Neural cell (in vitro differentiated cells): ENCODE results near the gene PPP1R13B. TPM values are rescaled to one million over a fixed set of nuclear protein-coding genes. Genes with fewer than 3 reads are reported as not detected.

ENCODE experiments used
- H2AFZ ChIP-seq: fragments of 200-600, 300-800 bp; sonication (generic), shearing (Covaris generic); 2 replicates; pipeline ENCODE4 v1.6.0; 2014; ENCODE audit warnings: low read depth, mild to moderate bottlenecking, antibody characterized with exemption, low read length, moderate library complexity
- H3F3A ChIP-seq: fragments of 200-600 bp; shearing (Covaris generic); 2 replicates; pipeline ENCODE4 v1.6.1; 2016; ENCODE audit warnings: mild to moderate bottlenecking, moderate library complexity, mixed read lengths, antibody characterized with exemption, low read length; ENCODE audit not compliant: insufficient read depth, poor library complexity, severe bottlenecking
- H3K27ac ChIP-seq: fragments of 200-600, 300-800 bp; sonication (generic), shearing (Covaris generic); 2 replicates; pipeline ENCODE4 v1.5.1; 2014; ENCODE audit warnings: mild to moderate bottlenecking, low read length, moderate library complexity
- H3K27me3 ChIP-seq: fragments of 300-800, 200-600 bp; sonication (generic), shearing (Covaris generic); 2 replicates; pipeline ENCODE4 v1.6.0; 2014; ENCODE audit warnings: mild to moderate bottlenecking, low read depth, low read length, moderate library complexity; ENCODE audit not compliant: insufficient read depth
- H3K36me3 ChIP-seq: fragments of 300-800, 200-600 bp; sonication (generic), shearing (Covaris generic); 2 replicates; pipeline ENCODE4 v1.5.1; 2014; ENCODE audit warnings: mild to moderate bottlenecking, antibody characterized with exemption, low read length, moderate library complexity; ENCODE audit not compliant: insufficient read depth
- H3K4me2 ChIP-seq: fragments of 300-800, 200-600 bp; sonication (generic), shearing (Covaris generic); 2 replicates; pipeline ENCODE4 v1.6.0; 2014; ENCODE audit warnings: mild to moderate bottlenecking, low read length
- H3K4me3 ChIP-seq: fragments of 300-800, 200-600 bp; sonication (generic), shearing (Covaris generic); 2 replicates; pipeline ENCODE4 v1.5.1; 2014; ENCODE audit warnings: mild to moderate bottlenecking, low read length, moderate library complexity
- H3K79me2 ChIP-seq: fragments of 200-600 bp; shearing (Covaris generic); replicated peaks from 2 replicates; pipeline ENCODE4 v1.6.0; 2014; ENCODE audit warnings: mild to moderate bottlenecking, low read length, moderate library complexity; ENCODE audit not compliant: insufficient read depth
- H3K9ac ChIP-seq: fragments of 300-800, 200-600 bp; sonication (generic), shearing (Covaris generic); 2 replicates; pipeline ENCODE4 v1.6.1; 2016; ENCODE audit warnings: mild to moderate bottlenecking, low read length, mixed read lengths
- H3K9me2 ChIP-seq: fragments of 200-600 bp; shearing (Covaris generic); 2 replicates; pipeline ENCODE4 v1.6.1; 2016; ENCODE audit warnings: mild to moderate bottlenecking, low read length, mixed read lengths; ENCODE audit not compliant: insufficient read depth
- H3K9me3 ChIP-seq: fragments of 200-600, 300-800 bp; sonication (generic), shearing (Covaris generic); 2 replicates; pipeline ENCODE4 v1.6.1; 2016; ENCODE audit warnings: mild to moderate bottlenecking, mixed run types, low read length, moderate library complexity, mixed read lengths
- H4K20me1 ChIP-seq: fragments of 200-600 bp; shearing (Covaris generic); 2 replicates; pipeline ENCODE4 v1.6.1; 2016; ENCODE audit warnings: mild to moderate bottlenecking, mixed run types; ENCODE audit not compliant: insufficient read depth
- EP300 ChIP-seq: fragments of 450-650 bp; conservative IDR thresholded peaks from 2 replicates; pipeline ENCODE4 v1.6.1; 2014; ENCODE audit warnings: antibody characterized with exemption, mild to moderate bottlenecking, moderate library complexity; ENCODE audit not compliant: poor library complexity, severe bottlenecking
- EZH2 ChIP-seq: fragments of 200-600, 300-800 bp; shearing (Covaris generic), sonication (generic); IDR thresholded peaks from 2 replicates; pipeline ENCODE4 v1.6.1; 2014; ENCODE audit warnings: antibody characterized with exemption, low read length, borderline replicate concordance, mild to moderate bottlenecking; ENCODE audit not compliant: insufficient read depth, poor library complexity, severe bottlenecking
- MXI1 ChIP-seq: fragments of 450-650 bp; conservative IDR thresholded peaks from 2 replicates; pipeline ENCODE4 v1.6.1; 2014; ENCODE audit warnings: antibody characterized with exemption, mild to moderate bottlenecking; ENCODE audit not compliant: poor library complexity, severe bottlenecking
- POLR2AphosphoS5 ChIP-seq: IDR thresholded peaks from 2 replicates; pipeline ENCODE4 v1.6.1; 2012
- RAD21 ChIP-seq: fragments of 450-650 bp; conservative IDR thresholded peaks from 2 replicates; pipeline ENCODE4 v1.6.1; 2014; ENCODE audit warnings: antibody characterized with exemption, mild to moderate bottlenecking, moderate library complexity
- SMC3 ChIP-seq: fragments of 450-650 bp; conservative IDR thresholded peaks from 2 replicates; pipeline ENCODE4 v1.6.1; 2014; ENCODE audit warnings: antibody characterized with exemption, mild to moderate bottlenecking, moderate library complexity; ENCODE audit not compliant: poor library complexity
- TAF1 ChIP-seq: IDR thresholded peaks from 2 replicates; pipeline ENCODE4 v1.6.1; 2012; ENCODE audit warnings: low read depth
- polyA plus RNA-seq: library from polyadenylated mRNA; depleted of rRNA; stranded (reverse); fragments of >200 nt; gene quantifications from 2 replicates; pipeline ENCODE4 v1.2.3, GENCODE V29; 2014
- TF ChIP-seq, protein P1 (sequence below): IDR thresholded peaks from 2 replicates; pipeline ENCODE4 v1.6.1; 2012; ENCODE audit warnings: borderline replicate concordance
- TF ChIP-seq, protein P2 (sequence below): fragments of 450-650 bp; IDR thresholded peaks from 2 replicates; pipeline ENCODE4 v1.5.1; 2014; ENCODE audit warnings: antibody characterized with exemption, mild to moderate bottlenecking, moderate library complexity; ENCODE audit not compliant: poor library complexity, severe bottlenecking

Gene PPP1R13B
- polyA plus RNA-seq, 1 donor from 2014 or later = 8.2 TPM

GRCh38 chr14:103749452-103749851 lies 97.9 kb downstream of the PPP1R13B start:
- no peaks in the 10 kb centered on the region for H3K36me3 ChIP-seq
- no peak overlapping the region for H3K4me3 ChIP-seq
- no peak overlapping the region for H3K27ac ChIP-seq
- no peaks in the 10 kb centered on the region for H3K9me3 ChIP-seq
- no peak overlapping the region for H2AFZ ChIP-seq
- no peak overlapping the region for H3K9ac ChIP-seq
- H3K79me2 ChIP-seq = no peaks in the 10 kb centered on the region
- H4K20me1 ChIP-seq = no peaks in the 10 kb centered on the region
- H3K27me3 ChIP-seq = no peaks in the 10 kb centered on the region
- H3K4me2 ChIP-seq = no peak overlapping the region
- TF ChIP-seq TAF1 (no peak), RAD21 (no peak), POLR2AphosphoS5 (no peak), EZH2 (no peak), MXI1 (no peak), SMC3 (no peak), EP300 (no peak)
- TF ChIP-seq, protein P1, sequence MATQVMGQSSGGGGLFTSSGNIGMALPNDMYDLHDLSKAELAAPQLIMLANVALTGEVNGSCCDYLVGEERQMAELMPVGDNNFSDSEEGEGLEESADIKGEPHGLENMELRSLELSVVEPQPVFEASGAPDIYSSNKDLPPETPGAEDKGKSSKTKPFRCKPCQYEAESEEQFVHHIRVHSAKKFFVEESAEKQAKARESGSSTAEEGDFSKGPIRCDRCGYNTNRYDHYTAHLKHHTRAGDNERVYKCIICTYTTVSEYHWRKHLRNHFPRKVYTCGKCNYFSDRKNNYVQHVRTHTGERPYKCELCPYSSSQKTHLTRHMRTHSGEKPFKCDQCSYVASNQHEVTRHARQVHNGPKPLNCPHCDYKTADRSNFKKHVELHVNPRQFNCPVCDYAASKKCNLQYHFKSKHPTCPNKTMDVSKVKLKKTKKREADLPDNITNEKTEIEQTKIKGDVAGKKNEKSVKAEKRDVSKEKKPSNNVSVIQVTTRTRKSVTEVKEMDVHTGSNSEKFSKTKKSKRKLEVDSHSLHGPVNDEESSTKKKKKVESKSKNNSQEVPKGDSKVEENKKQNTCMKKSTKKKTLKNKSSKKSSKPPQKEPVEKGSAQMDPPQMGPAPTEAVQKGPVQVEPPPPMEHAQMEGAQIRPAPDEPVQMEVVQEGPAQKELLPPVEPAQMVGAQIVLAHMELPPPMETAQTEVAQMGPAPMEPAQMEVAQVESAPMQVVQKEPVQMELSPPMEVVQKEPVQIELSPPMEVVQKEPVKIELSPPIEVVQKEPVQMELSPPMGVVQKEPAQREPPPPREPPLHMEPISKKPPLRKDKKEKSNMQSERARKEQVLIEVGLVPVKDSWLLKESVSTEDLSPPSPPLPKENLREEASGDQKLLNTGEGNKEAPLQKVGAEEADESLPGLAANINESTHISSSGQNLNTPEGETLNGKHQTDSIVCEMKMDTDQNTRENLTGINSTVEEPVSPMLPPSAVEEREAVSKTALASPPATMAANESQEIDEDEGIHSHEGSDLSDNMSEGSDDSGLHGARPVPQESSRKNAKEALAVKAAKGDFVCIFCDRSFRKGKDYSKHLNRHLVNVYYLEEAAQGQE = no peak
- H3K9me2 ChIP-seq = no peaks in the 10 kb centered on the region
- no peaks in the 10 kb centered on the region for H3F3A ChIP-seq

GRCh38 chr14:103748534-103748857 lies 98.9 kb downstream of the PPP1R13B start:
- Histone ChIP-seq H3K27ac (no peak overlapping the region), H3F3A (no peaks in the 10 kb centered on the region), H2AFZ (no peak overlapping the region), H3K9me3 (no peaks in the 10 kb centered on the region), H3K4me3 (no peak overlapping the region), H3K36me3 (no peaks in the 10 kb centered on the region), H3K9ac (no peak overlapping the region), H3K9me2 (no peaks in the 10 kb centered on the region), H3K79me2 (no peaks in the 10 kb centered on the region), H3K4me2 (no peak overlapping the region), H4K20me1 (no peaks in the 10 kb centered on the region), H3K27me3 (no peaks in the 10 kb centered on the region)
- TF ChIP-seq, protein P2, sequence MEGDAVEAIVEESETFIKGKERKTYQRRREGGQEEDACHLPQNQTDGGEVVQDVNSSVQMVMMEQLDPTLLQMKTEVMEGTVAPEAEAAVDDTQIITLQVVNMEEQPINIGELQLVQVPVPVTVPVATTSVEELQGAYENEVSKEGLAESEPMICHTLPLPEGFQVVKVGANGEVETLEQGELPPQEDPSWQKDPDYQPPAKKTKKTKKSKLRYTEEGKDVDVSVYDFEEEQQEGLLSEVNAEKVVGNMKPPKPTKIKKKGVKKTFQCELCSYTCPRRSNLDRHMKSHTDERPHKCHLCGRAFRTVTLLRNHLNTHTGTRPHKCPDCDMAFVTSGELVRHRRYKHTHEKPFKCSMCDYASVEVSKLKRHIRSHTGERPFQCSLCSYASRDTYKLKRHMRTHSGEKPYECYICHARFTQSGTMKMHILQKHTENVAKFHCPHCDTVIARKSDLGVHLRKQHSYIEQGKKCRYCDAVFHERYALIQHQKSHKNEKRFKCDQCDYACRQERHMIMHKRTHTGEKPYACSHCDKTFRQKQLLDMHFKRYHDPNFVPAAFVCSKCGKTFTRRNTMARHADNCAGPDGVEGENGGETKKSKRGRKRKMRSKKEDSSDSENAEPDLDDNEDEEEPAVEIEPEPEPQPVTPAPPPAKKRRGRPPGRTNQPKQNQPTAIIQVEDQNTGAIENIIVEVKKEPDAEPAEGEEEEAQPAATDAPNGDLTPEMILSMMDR = no peak
- TF ChIP-seq MXI1 = no peak
- no peak for TF ChIP-seq POLR2AphosphoS5
- no peak for TF ChIP-seq EZH2
- TF ChIP-seq, protein P1 = no peak
- no peak for TF ChIP-seq TAF1
- TF ChIP-seq SMC3 = no peak
- no peak for TF ChIP-seq RAD21
